Glomerular visceral epithelial cell (primary cell): ENCODE measurements around the gene PREB.

Source experiments
- DNase-seq: peaks from one replicate; pipeline ENCODE4 v3.0.0-alpha.2; 2016; ENCODE audit errors: extremely low spot score

PREB gene

GRCh38 chr2:27095745-27096651, 38.4 kb downstream of the PREB start:
- DNase-seq = no peak

GRCh38 chr2:27095427-27095744, 39.0 kb downstream of the PREB start:
- no peak for DNase-seq

DNA sequence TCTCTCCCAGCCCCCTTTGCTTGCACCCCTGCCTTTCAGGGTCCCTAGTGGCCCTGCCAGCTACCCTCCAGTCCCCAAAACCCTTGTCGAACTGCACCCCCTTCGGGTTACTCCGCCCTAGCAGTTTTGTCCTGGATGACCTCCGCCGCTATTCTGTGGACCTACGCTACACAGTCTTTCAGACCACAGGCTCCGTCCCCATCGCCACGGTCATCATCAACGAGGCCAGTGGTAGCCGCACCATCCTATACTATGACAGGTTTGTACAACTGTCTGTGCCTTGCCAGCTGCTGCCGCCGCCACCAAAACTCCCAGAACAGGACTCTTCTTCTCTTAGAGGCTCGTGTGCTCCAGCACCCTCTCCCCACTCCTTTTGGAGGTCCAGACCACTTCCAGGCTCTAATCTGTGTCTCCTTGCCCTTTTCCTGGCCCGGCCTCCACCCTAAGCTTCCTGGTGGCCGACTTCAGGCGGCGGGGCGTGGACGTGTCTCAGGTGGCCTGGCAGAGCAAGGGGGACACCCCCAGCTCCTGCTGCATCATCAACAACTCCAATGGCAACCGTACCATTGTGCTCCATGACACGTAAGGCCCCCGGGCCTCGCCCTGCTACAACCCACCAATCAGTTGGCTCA, 40.0 kb downstream of the PREB start:
- no peak for DNase-seq

DNA sequence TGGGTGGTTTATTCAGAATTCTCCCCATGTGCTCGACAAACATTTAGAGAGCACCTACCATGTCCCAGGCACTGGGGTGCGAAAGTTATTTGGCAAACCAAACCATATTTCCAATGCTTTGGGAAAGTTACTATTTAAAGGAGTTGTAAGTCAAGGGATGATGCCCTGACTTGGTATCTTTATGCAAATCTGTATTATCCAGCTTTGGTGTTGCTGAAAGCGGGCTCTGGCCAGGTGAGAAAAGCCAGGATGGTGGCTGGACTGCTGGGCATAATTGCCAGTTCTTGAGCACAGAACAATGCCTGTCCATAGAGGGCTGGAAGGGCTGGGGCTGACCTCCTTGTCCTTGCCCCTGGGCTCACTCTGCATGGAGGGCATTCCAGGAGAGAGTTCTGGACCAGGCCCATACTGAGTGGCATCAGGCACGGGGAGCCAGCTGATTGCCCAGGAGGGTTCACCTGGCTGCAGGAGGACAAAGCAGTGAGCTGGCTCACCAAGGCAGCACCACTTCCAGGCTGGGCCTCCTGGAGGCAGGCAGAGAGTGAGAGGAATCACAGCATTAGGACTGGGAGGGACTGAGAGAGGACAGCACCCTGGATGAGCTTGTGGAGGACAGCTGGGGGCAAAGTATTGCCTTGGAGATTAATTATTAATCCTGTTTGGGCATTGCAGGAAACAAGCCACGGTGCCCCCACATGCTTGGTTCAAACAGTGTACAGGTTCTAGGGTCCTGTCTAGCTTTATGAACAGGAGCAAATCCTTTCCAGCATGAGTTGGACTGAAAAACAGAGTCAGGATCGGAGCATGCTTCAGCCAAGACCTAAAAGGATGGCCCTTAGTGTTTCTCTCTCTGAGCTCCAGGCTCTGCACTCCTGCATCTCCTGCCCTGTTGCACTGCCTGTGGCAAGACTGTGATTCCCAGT, 40.7 kb downstream of the PREB start:
- DNase-seq = no peak

DNA sequence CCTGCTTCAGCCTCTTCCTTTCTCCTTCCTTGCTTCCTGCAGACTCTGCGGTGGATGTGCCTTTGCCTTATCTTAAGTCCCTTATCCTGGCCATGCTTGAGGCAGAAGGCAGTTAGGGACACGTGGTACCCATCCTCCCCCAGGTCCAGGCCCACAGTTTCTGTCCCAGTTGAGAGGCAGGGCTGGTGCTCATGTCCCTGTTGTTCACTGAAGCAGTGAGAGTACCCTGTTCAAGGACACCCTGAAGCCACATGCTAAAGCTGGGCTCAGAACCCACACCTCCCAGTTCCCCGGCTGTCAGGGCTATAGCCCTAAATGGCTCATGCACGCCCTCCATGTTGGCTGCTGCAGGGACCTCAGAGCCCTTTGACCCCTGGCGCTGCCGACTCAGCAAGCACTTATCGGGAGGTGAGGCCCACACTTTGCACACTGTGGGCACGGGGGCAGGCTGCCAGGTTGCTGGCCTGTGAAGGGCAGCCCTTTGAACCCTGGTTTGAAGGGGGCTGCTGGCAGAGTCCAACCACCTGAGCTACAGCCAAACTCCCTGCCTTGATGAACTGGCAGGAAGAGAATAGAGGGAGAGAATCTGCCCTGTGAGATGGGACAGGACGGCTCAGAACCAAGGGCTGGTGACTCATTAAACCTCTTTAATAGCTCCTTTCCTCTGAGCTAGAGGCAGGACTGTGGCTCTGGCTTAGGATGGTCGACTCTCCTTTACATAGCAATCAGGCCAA, 41.6 kb downstream of the PREB start:
- no peak for DNase-seq

GRCh38 chr2:27091746-27092695, 42.4 kb downstream of the PREB start:
- no peak for DNase-seq

GRCh38 chr2:27089111-27089954, 45.1 kb downstream of the PREB start:
- DNase-seq = no peak

GRCh38 chr2:27088634-27089033, 45.8 kb downstream of the PREB start:
- DNase-seq = no peak

DNA sequence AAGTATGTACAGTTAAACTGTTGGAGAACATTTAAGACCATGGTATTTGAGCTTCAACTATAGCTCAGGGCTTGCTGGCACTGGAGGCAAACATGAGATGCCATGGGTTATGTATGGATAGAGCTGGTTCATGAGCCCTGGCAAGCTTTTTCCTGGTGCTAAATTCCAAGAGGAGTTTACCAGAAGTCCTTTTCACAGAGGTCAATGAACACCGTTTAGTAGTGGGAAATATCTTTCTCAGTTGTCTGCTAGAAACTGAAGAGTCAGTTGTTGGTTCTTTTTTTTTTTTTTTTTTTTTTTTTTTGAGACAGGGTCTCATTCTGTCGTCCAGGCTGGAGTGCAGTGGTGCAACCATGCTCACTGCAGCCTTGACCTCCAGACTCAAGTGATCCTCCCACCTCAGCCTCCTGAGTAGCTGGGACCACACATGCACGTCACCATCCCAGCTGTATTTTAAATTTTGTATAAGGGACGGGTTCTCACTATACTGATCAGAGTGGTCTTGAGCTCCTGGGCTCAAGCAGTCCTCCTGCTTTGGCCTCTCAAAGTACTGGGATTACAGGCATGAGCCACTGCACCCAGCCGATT, 46.5 kb downstream of the PREB start:
- DNase-seq = no peak

- no peak for DNase-seq
Observed at GRCh38 chr2:27086724-27087593, 47.5 kb downstream of the PREB start, which contains the start of gene KHK. Gene KHK (plus strand): TSS chr2:27086772. CDS start chr2:27087260, 488 bp downstream.

DNA sequence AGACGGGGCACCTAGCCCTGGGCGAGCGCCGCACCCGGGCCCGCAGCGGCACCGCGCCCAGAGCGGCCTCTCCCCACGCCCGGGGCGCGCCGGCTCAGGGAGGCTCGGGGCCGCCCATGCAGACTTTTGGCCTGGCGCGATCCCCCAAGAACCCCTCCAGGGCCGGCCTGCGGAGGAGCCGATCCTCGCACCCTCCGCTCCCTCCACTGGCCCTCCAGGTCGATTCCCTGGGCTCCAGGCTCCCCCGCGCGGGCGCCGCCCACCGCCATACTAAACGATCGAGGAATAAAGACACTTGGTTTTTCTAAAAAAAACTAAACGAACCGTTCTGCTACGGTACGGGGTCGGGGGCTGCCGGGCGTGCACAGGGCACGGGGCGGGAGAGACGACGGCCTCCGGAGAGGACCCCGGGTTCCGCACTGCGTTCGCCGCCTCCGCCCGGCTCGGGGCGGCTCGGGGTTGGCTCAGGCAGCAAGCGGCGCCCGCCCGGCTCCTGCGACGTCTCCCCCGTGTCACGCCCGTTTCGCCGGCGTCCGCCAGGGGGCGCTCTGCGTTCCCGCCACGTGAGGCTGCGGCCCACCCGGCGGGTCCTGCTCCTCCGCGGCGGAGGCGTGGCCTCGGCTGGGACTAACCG, 48.2 kb downstream of the PREB start:
- DNase-seq = peak; percentile 92

- peak; percentile 38 for DNase-seq
Observed at GRCh38 chr2:27085673-27086089, 48.8 kb downstream of the PREB start.

DNA sequence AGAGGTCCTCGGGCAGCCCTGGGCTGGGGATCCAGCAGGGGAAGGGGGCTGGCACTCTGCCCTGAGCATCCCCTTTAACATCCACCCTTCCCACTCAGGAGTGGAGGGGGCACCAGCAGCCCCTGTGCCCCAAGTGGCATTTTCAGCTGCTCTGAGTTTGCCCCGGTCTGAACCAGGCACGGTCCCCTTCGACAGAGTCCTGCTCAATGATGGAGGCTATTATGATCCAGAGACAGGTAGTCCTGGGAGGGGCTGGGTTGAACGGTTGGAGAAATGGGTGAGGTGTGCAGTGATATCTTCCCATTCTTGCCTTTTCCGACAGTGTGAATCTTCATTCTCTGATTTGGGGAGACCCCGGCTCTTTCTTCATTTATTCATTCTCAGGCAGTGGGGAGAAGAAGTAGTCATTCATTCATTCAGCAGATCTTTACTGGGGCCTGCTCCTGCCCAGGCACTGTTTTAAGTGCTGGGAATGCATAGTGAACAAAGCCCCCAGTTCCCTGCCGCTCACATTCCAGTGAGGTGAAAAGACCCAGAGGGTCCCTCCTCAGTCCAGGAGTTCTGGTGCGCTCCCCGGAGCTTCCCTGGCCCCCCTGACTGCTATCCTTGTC, 49.3 kb downstream of the PREB start:
- no peak for DNase-seq

DNA sequence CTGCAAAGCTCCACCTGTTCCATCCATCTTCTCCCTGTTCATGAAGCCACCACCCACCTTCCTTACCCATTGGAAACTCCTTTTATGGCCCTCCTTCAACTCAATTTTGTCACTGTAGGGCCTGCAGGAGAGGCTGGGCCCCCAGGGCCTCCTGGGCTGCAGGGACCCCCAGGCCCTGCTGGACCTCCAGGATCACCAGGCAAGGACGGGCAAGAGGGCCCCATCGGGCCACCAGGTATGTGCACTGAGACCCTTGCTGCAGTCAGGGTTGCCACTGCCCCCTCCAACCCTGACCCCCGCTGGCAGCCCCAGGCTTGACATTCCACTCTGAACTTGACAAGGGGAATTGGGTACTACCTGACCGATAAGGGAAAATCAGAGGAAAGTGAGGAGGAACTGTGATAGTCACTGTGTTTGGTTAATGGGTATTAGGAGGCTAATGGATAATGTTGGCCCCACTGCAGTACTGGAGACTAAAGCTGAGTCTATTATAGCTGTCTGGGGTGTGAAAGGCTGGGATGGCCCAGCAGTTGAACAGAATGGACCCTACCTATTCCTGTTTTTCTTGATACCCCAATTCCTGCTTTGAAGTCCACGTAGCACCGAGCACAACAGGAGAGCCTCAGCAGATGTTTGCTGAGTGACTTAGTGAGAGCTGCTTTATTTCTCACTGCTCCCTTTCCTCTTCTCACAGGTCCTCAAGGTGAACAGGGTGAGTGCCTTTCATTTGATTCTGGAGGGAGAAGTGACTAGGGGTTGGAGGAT, 50.0 kb downstream of the PREB start:
- no peak for DNase-seq

GRCh38 chr2:27083410-27084296, 50.8 kb downstream of the PREB start:
- no peak for DNase-seq
